Fibroblast of lung (primary cell): ENCODE results near the gene CPEB2. TPM values are rescaled to one million over a fixed set of nuclear protein-coding genes. Genes with fewer than 3 reads are reported as not detected.

ENCODE experiments used
- DNase-seq, 2 donors: peaks; one replicate each; pipeline versions ENCODE4 v3.0.0 to v3.0.0-alpha.2; 2010; ENCODE audit warnings: low read depth in 2 of 2
- H2AFZ ChIP-seq: 2 replicates; pipeline ENCODE4 v1.5.1; 2012; ENCODE audit warnings: low read length, control low read depth, inconsistent platforms
- H3K27ac ChIP-seq: 2 replicates; pipeline ENCODE4 v1.5.1; 2011; ENCODE audit warnings: low read length, control low read depth; ENCODE audit not compliant: insufficient read depth
- H3K27me3 ChIP-seq: 2 replicates; pipeline ENCODE4 v1.5.1; 2011; ENCODE audit warnings: mild to moderate bottlenecking, low read length; ENCODE audit not compliant: control insufficient read depth, insufficient read depth
- H3K36me3 ChIP-seq: 2 replicates; pipeline ENCODE4 v1.5.1; 2011; ENCODE audit warnings: low read length; ENCODE audit not compliant: control insufficient read depth, insufficient read depth
- H3K4me1 ChIP-seq: 2 replicates; pipeline ENCODE4 v1.5.1; 2011; ENCODE audit warnings: low read length; ENCODE audit not compliant: control insufficient read depth, insufficient read depth; ENCODE audit errors: extremely low read depth
- H3K4me2 ChIP-seq: 2 replicates; pipeline ENCODE4 v1.5.1; 2011; ENCODE audit warnings: low read length, control low read depth; ENCODE audit not compliant: insufficient read depth; ENCODE audit errors: extremely low read depth
- H3K4me3 ChIP-seq, 4 experiments: fragments of 200-600 bp in 1 of 4; sonication (generic) in 1 of 4; replicated peaks in 1 of 4; 2 replicates each; pipeline ENCODE4 v1.5.1; 2011 to 2016; ENCODE audit warnings: low read length in 4 of 4, low read depth in 3 of 4, mild to moderate bottlenecking in 3 of 4, control low read depth in 2 of 4, inconsistent platforms in 1 of 4, mixed read lengths in 1 of 4; ENCODE audit not compliant: insufficient read depth in 1 of 4; ENCODE audit errors: control extremely low read depth in 1 of 4
- H3K79me2 ChIP-seq: 2 replicates; pipeline ENCODE4 v1.5.1; 2012; ENCODE audit warnings: mild to moderate bottlenecking, low read length, inconsistent platforms; ENCODE audit not compliant: control insufficient read depth, insufficient read depth
- H3K9ac ChIP-seq: 2 replicates; pipeline ENCODE4 v1.5.1; 2011; ENCODE audit warnings: mild to moderate bottlenecking, low read length, control low read depth; ENCODE audit not compliant: insufficient read depth
- H3K9me3 ChIP-seq: 2 replicates; pipeline ENCODE4 v1.5.1; 2012; ENCODE audit warnings: low read depth, low read length; ENCODE audit not compliant: control insufficient read depth, insufficient read depth
- H4K20me1 ChIP-seq: 2 replicates; pipeline ENCODE4 v1.5.1; 2011; ENCODE audit warnings: low read length; ENCODE audit not compliant: control insufficient read depth, insufficient read depth; ENCODE audit errors: extremely low read depth
- CTCF ChIP-seq, 2 donors: IDR thresholded peaks in 1 of 2; conservative IDR thresholded peaks in 1 of 2; 1 replicate in 1 of 2; 2 replicates in 1 of 2; pipeline ENCODE4 v1.5.1; 2011 to 2012; ENCODE audit warnings: low read length in 2 of 2, control low read depth in 1 of 2, inconsistent platforms in 1 of 2, low read depth in 1 of 2, mild to moderate bottlenecking in 1 of 2
- EZH2 ChIP-seq: IDR thresholded peaks from 2 replicates; pipeline ENCODE4 v1.5.1; 2012; ENCODE audit warnings: low read length, control low read depth, mild to moderate bottlenecking; ENCODE audit errors: missing control alignments
- polyA plus RNA-seq, 2 donors: library from polyadenylated mRNA; depleted of rRNA in 1 of 2; stranded (reverse) in 1 of 2; unstranded in 1 of 2; fragments of >200 nt; gene quantifications; 2 replicates each; pipeline ENCODE4 v1.2.1, GENCODE V29; 2011 to 2012; ENCODE audit warnings: missing spikeins in 1 of 2
- total RNA-seq: library from RNA; depleted of rRNA; stranded (reverse); fragments of >200 nt; gene quantifications from 2 replicates; pipeline ENCODE4 v1.2.1, GENCODE V29; 2014

Gene CPEB2
- total and polyA plus RNA-seq, 2 donors (not counting 1 experiment from before 2014, with no cell fraction given), result 18.6 to 19.0 TPM

- Histone ChIP-seq H3K4me2 (no peak overlapping the region), H3K4me1 (peaks cover 3% of the 10 kb centered on the region), H3K79me2 (peaks cover 94% of the 10 kb centered on the region), H3K9me3 (no peaks in the 10 kb centered on the region), H2AFZ (no peak overlapping the region), H4K20me1 (no peaks in the 10 kb centered on the region), H3K27me3 (no peaks in the 10 kb centered on the region), H3K4me3 (peak overlapping the region in 1 of 4 experiments; percentile 14), H3K9ac (no peak overlapping the region), H3K36me3 (peaks cover 4% of the 10 kb centered on the region), H3K27ac (no peak overlapping the region)
- no peak for DNase-seq
- TF ChIP-seq EZH2, result no peak
- no peak for TF ChIP-seq CTCF (conservative IDR thresholded peaks at IDR 0.05 in 1 of 2, IDR thresholded peaks at IDR 0.05 in 1 of 2; ENCODE audit: low read depth in 1 of 2, low read length in 2 of 2)
Measured at GRCh38 chr4:15011166-15011565, 8.9 kb downstream of the CPEB2 start.

DNA sequence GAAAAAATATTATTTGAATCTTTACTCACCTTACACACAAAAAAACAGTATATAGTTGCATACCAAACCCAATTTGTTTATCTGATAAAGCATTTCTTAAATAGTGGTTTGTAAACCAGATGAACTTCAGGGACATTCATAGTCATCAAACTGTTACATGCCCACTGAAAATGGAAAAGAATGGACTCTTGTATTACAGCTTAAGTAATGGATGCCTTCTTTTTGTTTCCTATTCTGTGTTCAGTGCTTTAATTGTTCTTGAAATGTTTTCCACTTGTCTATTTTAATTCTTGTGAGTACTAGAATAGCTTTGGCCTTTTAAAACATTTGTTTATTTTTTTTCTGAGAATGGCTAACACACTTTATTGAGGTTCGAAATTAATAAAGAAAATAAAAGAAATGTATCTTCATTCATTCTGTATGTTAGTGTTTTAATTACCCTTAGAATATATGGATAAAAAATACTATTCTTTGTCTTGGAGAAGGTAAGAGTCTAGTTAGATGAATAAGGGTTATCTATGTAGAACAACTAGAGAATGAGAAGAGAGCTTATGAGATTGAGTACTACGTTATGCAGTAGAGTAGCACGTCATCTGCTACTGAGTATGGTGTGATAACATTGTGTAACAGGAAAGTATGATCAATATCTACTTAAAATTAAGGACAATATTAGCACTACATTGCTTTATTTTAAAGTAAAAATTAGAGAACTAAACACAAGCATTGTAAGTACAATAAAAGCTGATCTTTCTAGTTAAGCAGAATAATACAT is 9.9 kb downstream of the CPEB2 start:
- no peaks in the 10 kb centered on the region for H3K27me3 ChIP-seq
- no peak overlapping the region for H2AFZ ChIP-seq
- no peak overlapping the region for H3K4me2 ChIP-seq
- no peaks in the 10 kb centered on the region for H4K20me1 ChIP-seq
- H3K4me3 ChIP-seq, result no peak overlapping the region
- peaks cover 4% of the 10 kb centered on the region for H3K36me3 ChIP-seq
- no peak overlapping the region for H3K27ac ChIP-seq
- no peak for DNase-seq
- TF ChIP-seq CTCF (conservative IDR thresholded peaks at IDR 0.05 in 1 of 2, IDR thresholded peaks at IDR 0.05 in 1 of 2; ENCODE audit: low read depth in 1 of 2, low read length in 2 of 2) (no peak), EZH2 (no peak)
- H3K79me2 ChIP-seq, result peaks cover 89% of the 10 kb centered on the region
- no peaks in the 10 kb centered on the region for H3K9me3 ChIP-seq
- no peak overlapping the region for H3K9ac ChIP-seq
- peaks cover 3% of the 10 kb centered on the region for H3K4me1 ChIP-seq

DNA sequence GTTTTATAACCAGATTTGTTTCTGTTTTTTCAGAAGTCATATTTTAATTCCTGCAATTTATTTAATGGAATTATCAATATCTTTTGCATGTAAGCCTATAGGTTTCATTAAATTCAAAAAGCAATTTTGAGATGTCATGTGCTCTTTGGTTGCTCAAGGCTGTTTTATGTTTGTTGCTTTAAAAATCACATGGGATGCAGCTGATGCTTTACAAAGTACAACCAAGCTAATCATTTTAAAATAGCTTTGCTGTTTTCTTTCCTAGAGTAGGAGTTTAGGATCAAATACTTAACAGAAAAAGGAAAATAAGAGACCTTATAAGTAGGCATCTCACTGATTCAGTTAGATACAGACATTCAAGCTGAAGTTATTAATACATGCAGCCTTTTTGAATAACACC is 11.3 kb downstream of the CPEB2 start:
- TF ChIP-seq CTCF (conservative IDR thresholded peaks at IDR 0.05 in 1 of 2, IDR thresholded peaks at IDR 0.05 in 1 of 2; ENCODE audit: low read depth in 1 of 2, low read length in 2 of 2), result no peak
- no peak for TF ChIP-seq EZH2
- no peaks in the 10 kb centered on the region for H4K20me1 ChIP-seq
- no peak overlapping the region for H2AFZ ChIP-seq
- no peak overlapping the region for H3K9ac ChIP-seq
- no peak overlapping the region for H3K27ac ChIP-seq
- no peak overlapping the region for H3K4me3 ChIP-seq
- peaks cover 87% of the 10 kb centered on the region for H3K79me2 ChIP-seq
- DNase-seq, result peak in 1 of 2 donors; percentile 44
- H3K36me3 ChIP-seq, result peaks cover 4% of the 10 kb centered on the region
- H3K4me1 ChIP-seq, result peaks cover 3% of the 10 kb centered on the region
- H3K4me2 ChIP-seq, result no peak overlapping the region
- no peaks in the 10 kb centered on the region for H3K9me3 ChIP-seq
- no peaks in the 10 kb centered on the region for H3K27me3 ChIP-seq
